ENCODE data around the gene SACM1L. TPM values are rescaled to one million over a fixed set of nuclear protein-coding genes. Genes with fewer than 3 reads are reported as not detected.

Gene SACM1L
- total and polyA plus RNA-seq, 2 of the 8 experiments (the other 6 are each of a cell fraction or from before 2014, with no cell fraction given), result 20.1 to 61.0 TPM

GRCh38 chr3:45754461-45754860 is 65.3 kb downstream of the SACM1L start:
- H4K20me1 ChIP-seq (replicated peaks in 1 of 2; ENCODE audit: control insufficient read depth in 1 of 2, insufficient read depth in 2 of 2, low read length in 2 of 2), result no peaks in the 10 kb centered on the region
- CTCF ChIA-PET (ENCODE audit: partially characterized antibody), result interaction anchor here (0.9 to 1.4 kb wide), 2 partner anchors 16 to 544 kb away, joined by 4 to 5 read pairs; no protein-coding TSS in a partner anchor

More at GRCh38 chr3:45754461-45754860, 65.3 kb downstream of the SACM1L start:
- Histone ChIP-seq H3K4ac (replicated peaks; ENCODE audit: insufficient read length, low read depth, low read length) (no peak overlapping the region), H3K79me2 (ENCODE audit: control insufficient read depth in 1 of 2, insufficient read depth in 2 of 2, low read length in 2 of 2) (no peaks in the 10 kb centered on the region), H3K9ac (replicated peaks in 1 of 4; ENCODE audit: extremely low read depth in 1 of 4, low read depth in 3 of 4, low read length in 3 of 4) (no peak overlapping the region), H4K5ac (ENCODE audit: insufficient read length, low read depth, low read length) (no peak overlapping the region), H3K56ac (replicated peaks; ENCODE audit: insufficient read length, low read depth, low read length) (no peak overlapping the region), H3K4me2 (ENCODE audit: insufficient read depth in 1 of 2, low read depth in 2 of 2, low read length in 2 of 2) (no peak overlapping the region), H3K23ac (ENCODE audit: insufficient read length) (no peak overlapping the region), H2BK15ac (ENCODE audit: low read length) (no peak overlapping the region), H2BK5ac (ENCODE audit: low read depth, low read length) (no peak overlapping the region), H3K36me3 (ENCODE audit: control insufficient read depth in 2 of 4, insufficient read depth in 4 of 4, low read length in 3 of 4) (no peaks in the 10 kb centered on the region), H2BK20ac (ENCODE audit: low read length) (no peak overlapping the region), H3K27me3 (replicated peaks in 1 of 4; ENCODE audit: control insufficient read depth in 3 of 4, extremely low read depth in 1 of 4, insufficient read depth in 3 of 4, low read length in 3 of 4) (no peaks in the 10 kb centered on the region), H3K14ac (ENCODE audit: insufficient read length) (no peak overlapping the region), H4K91ac (replicated peaks; ENCODE audit: insufficient read length, low read length) (no peak overlapping the region), H3K27ac (ENCODE audit: low read depth, low read length) (no peak overlapping the region), H2AK5ac (ENCODE audit: low read depth, low read length) (no peak overlapping the region), H3K79me1 (ENCODE audit: low read depth, low read length) (no peaks in the 10 kb centered on the region), H2AFZ (ENCODE audit: low read length) (no peak overlapping the region), H3K4me1 (replicated peaks in 1 of 4; ENCODE audit: control insufficient read depth in 3 of 4, insufficient read depth in 4 of 4, low read length in 3 of 4) (peaks cover 0 to 8% (median 0%) of the 10 kb centered on the region in 4 experiments; a peak in 1 of 7 replicates), H3K23me2 (ENCODE audit: low read depth, low read length) (no peaks in the 10 kb centered on the region), H2BK120ac (replicated peaks; ENCODE audit: low read depth, low read length) (no peak overlapping the region), H3K4me3 (ENCODE audit: extremely low read depth in 1 of 4, insufficient read depth in 2 of 4, low read depth in 3 of 4, low read length in 4 of 4) (no peak overlapping the region), H2BK12ac (ENCODE audit: low read depth, low read length) (no peak overlapping the region), H4K8ac (ENCODE audit: extremely low read depth, insufficient read depth, low read length) (no peak overlapping the region), H3K9me3 (ENCODE audit: insufficient read depth in 2 of 2, low read depth in 1 of 2, low read length in 1 of 2) (no peaks in the 10 kb centered on the region), H3K18ac (ENCODE audit: extremely low read depth, low read length) (no peak overlapping the region)
- no peak for FAIRE-seq
- no peak for TF ChIP-seq RBBP5 (IDR thresholded peaks at IDR 0.05; ENCODE audit: borderline replicate concordance, low read depth, low read length)
- TF ChIP-seq, protein P1, sequence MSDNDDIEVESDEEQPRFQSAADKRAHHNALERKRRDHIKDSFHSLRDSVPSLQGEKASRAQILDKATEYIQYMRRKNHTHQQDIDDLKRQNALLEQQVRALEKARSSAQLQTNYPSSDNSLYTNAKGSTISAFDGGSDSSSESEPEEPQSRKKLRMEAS (IDR thresholded peaks at IDR 0.05), result no peak
- no peak for TF ChIP-seq YY1 (IDR thresholded peaks at IDR 0.05; ENCODE audit: low read depth, low read length)
- no peak for TF ChIP-seq NRF1 (IDR thresholded peaks at IDR 0.05; ENCODE audit: low read depth, low read length)
- no peak for TF ChIP-seq BACH1 (IDR thresholded peaks at IDR 0.05; ENCODE audit: low read length)
- TF ChIP-seq SAP30 (IDR thresholded peaks at IDR 0.05; ENCODE audit: insufficient read depth, insufficient replicate concordance, low read length), result no peak
- TF ChIP-seq, protein P2, sequence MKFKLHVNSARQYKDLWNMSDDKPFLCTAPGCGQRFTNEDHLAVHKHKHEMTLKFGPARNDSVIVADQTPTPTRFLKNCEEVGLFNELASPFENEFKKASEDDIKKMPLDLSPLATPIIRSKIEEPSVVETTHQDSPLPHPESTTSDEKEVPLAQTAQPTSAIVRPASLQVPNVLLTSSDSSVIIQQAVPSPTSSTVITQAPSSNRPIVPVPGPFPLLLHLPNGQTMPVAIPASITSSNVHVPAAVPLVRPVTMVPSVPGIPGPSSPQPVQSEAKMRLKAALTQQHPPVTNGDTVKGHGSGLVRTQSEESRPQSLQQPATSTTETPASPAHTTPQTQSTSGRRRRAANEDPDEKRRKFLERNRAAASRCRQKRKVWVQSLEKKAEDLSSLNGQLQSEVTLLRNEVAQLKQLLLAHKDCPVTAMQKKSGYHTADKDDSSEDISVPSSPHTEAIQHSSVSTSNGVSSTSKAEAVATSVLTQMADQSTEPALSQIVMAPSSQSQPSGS (IDR thresholded peaks at IDR 0.05; ENCODE audit: low read length), result no peak
- TF ChIP-seq RXRA (IDR thresholded peaks at IDR 0.05; ENCODE audit: insufficient read depth, low read depth, low read length), result no peak
- no peak for TF ChIP-seq EGR1 (IDR thresholded peaks at IDR 0.05; ENCODE audit: borderline replicate concordance, low read depth, low read length)
- no peak for DNase-seq (ENCODE audit: low read depth in 1 of 2, low spot score in 2 of 2)
- WGBS, 2 experiments (ENCODE audit: extremely low coverage in 1 of 2, insufficient coverage in 1 of 2, insufficient read length in 1 of 2, insufficient replicate concordance in 2 of 2, low coverage in 1 of 2, low lambda C conversion rate in 2 of 2, missing lambda C conversion rate in 1 of 2), result 92% methylated on average over 7 of the region's 7 CpGs; no CpG with 5 or more reads in 1 of the 2 experiments
- POLR2A ChIA-PET (ENCODE audit: partially characterized antibody), result interaction anchor here (0.9 kb wide), 1 partner anchor 16 kb away, joined by 3 read pairs; no protein-coding TSS in a partner anchor

All from H1 (cell line).